COLO668 (cell line): ENCODE data around the gene ANKRD40CL.
"Not testable (repeated sequence)": the region's sequence is repeated elsewhere in the genome, so short reads cannot be mapped to it uniquely, and the experiment has no call there.

Source experiments
- DNase-seq: peaks from one replicate; lab custom pipeline; 2025; ENCODE audit not compliant: unreplicated experiment; lab: John Stamatoyannopoulos, UW

ANKRD40CL gene, protein sequence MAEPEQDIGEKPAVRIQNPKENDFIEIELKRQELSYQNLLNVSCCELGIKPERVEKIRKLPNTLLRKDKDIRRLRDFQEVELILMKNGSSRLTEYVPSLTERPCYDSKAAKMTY

DNA sequence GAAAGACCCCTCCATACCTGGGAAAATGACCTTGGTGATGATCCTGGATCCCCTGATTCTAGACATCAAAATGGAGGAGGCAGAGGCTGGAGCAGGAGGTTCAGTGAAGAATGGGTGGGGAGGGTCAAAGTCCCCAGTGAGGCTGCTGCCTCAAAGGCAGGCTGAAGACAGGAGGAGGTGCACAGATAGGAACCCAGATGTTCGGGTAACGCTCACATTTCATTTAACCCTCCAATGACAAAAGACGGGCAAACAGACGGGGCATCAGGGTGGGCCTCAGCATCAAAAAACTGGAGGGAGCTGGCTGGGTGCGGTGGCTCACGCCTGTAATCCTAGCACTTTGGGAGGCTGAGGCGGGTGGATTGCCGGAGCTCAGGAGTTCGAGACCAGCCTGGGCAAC is at the start of gene ANKRD40CL:
Gene ANKRD40CL, minus strand, starts transcription at position 73 of the 400 bp plus-strand sequence. CDS start 605 bp downstream, outside the sequence.
- DNase-seq = no peak

GRCh38 chr17:50816271-50816670 is 49.0 kb upstream of the ANKRD40CL start:
- no peak for DNase-seq

DNA sequence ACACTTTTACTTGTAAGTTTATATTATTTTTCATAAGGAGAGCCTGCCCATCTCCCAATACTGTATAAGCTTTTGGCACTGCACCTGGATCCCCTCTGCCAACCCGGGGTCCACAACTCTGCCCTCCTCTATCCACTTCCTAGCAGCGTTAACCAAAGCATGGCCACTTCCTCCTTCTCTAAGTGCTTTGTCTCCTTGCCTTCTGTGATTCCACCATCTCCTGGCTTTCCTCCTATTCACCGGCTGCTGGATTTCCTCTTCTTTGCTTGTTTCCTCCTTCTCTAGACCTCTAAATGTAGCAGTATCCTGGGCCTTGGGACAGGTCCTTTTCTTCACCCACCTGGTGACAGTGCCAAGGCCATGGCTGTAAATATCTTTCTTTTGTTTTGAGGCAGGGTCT is 48.1 kb upstream of the ANKRD40CL start:
- DNase-seq = no peak

GRCh38 chr17:50813583-50813982 is 46.3 kb upstream of the ANKRD40CL start:
- DNase-seq = no peak

- no peak for DNase-seq
These were observed 41.6 kb upstream of the ANKRD40CL start for GRCh38 chr17:50808888-50809287.

DNA sequence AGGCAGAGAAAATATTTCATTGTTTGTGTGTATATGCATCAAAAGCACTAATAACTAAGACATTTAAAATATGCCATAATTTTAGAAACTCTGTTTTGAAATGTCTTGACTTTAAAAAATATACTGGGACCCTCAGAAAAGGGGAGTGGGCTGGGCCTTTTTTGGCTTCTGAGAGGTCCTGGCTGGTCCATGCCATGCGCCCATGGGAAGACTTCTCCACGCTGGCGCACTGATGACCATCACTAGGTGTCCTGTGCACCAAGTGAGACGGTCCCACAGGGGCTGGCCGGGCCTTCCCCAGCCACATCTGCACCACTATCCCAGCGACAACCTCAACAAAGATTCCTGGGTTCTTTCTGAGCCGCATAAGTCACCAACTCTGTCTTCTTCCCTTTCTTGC is 41.1 kb upstream of the ANKRD40CL start:
- no peak for DNase-seq

- DNase-seq = no peak
These were observed 40.4 kb upstream of the ANKRD40CL start for GRCh38 chr17:50807675-50808074.

DNA sequence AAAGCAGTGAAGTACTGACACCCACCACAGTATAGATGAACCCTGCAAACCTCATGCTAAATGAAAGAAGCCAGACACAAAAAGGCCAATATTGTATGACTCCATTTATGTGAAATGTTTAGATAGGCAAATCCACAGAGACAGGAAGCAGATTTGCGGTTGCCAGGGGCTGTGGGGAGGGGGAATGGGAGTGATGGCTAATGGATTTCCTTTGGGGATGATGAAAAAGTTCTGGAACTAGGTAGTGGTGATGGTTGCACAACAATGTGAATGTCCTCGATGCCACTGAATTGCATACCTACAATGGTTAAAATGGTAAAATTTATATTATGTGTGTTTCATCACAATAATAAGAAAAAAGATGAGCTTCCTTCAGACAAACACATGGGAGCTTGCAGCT is 39.7 kb upstream of the ANKRD40CL start:
- no peak for DNase-seq

- DNase-seq = no peak
These were observed 38.9 kb upstream of the ANKRD40CL start for GRCh38 chr17:50806141-50806643.

DNA sequence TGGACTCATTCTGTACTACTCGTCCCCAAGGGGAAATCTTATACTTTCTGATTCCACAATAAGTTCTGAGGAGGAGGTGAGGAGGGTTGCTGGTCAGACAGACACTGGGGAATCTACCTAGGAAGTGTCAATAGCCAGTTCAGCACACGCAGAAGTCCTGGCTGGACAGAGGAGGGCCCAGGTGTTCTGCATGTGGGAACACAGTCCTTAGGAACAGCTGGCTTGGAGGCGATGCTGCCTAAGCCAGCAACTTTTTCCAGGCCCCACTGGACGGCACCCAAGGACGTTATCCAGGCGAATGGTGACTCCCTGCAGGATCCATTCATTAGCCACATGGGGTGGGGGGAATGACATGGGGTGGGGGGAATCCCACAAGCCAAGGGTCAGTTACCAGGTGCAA is 38.2 kb upstream of the ANKRD40CL start:
- no peak for DNase-seq

- not testable (repeated sequence) for DNase-seq
These were observed 37.6 kb upstream of the ANKRD40CL start for GRCh38 chr17:50804749-50805475.

DNA sequence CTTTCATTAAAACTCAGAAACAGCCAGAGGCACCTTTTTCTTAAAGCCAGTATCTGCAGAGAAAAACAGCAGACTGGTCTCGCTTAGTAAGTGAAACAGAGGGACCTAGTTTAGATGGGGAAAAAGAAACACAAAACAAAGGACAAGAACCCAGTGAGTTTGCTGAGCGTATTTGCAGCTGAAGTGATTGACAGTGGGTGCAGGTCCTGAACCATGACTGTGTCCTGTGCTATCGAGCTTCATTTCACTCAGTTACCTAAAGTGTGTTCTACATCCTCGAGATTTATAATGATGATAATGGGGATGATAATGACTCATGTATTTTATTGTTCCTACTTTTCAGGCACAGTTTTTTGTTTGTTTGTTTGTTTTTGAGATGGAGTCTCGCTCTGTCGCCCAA is 36.4 kb upstream of the ANKRD40CL start:
- DNase-seq = no peak

GRCh38 chr17:50802609-50803571 is 35.6 kb upstream of the ANKRD40CL start:
- no peak for DNase-seq

DNA sequence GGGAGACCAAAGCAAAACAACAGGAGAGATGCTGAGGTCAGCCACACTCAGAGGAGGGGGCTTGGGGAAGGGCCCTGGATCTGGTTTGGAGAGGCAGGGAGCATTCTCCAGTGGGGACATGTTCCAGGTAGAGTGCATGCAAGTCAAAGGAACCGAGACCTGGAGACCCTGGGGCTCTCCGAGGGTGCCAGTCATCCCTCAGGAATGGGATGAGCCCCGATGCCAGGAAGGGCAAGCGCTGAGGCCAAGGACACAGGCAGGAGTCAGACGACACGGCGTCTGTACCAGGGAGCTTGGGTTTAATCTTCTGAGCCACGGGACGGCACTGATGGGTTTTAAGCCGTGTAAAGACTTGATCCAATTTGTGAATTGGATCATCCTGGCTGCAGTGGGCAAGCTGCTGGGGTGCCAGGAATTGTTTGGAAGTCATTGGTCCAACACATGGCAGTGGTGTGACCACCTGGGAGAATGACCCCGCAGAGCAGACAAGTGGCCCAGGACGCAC is 32.9 kb upstream of the ANKRD40CL start:
- DNase-seq = no peak

DNA sequence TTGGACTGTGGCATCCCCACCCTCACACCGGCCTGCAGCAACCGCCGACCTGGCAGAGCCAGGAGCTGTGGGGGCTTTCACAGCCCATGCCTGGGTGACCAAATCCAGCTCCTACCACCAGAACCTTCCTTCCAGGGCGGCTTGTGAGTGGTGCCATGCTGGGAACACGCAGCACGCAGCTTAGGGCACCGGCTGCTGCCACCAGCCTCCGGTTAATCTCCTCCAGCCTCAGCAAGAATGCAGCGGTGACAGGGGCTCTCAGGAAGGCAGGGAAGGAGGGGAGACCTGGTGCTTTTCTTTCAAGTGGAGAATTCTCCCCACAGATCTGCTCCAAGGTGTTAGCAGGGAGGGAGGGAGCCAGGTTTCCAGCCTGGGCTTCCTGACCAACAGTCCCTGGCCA is 32.3 kb upstream of the ANKRD40CL start:
- DNase-seq = no peak

GRCh38 chr17:50798424-50799288 is 31.3 kb upstream of the ANKRD40CL start:
- DNase-seq = no peak

DNA sequence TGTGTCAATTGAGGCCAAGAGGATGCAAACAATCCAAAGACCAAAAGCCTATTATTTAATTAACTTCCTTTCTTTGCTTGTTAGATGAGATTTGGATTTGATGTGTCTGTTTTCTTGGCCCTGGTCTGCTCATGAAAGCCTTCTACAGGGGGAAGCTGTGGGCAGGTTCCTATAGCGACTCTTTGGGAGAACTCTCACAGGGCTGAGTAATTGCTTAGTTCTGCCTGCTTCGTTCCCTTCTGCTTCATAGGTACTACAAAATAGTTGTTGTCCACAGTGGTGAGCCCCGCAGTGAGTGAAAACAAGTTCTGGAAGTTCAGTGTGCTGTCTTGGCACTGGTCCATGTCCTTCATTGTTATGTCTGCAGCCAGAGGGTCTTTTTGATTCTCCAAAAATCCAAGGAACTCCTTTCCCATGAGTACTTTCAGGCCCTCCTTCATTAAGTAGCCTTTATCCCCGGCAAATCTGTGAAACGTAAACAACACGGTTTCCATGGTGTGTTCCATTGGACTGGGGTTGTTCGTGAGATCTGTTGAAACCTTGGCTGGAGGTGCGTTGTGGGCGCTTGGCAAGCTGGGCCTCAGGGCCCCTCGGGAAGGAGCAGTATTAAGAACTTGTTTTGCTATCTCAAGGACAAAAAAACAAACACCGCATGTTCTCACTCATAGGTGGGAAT is 30.0 kb upstream of the ANKRD40CL start:
- DNase-seq = no peak

DNA sequence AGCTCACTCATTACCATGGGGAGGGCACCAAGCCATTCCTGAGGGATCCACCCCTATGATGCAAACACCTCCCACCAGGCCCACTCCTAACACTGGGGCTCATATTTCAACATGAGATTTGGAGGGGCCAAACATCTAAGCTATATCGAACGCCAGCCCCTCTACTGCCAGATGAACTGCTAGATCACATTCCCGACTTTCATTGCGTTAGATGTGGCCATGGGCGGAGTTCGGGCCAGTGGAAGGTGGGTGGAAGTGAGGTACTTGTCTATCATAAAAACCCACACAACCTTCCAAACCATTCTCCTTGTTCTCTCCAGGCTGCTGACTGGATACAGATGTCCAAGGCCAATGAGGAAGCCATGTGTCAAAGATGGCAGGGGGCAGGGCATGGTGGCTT is 27.0 kb upstream of the ANKRD40CL start:
- DNase-seq = no peak

GRCh38 chr17:50793007-50793406 is 25.7 kb upstream of the ANKRD40CL start:
- no peak for DNase-seq

GRCh38 chr17:50792132-50792531 is 24.8 kb upstream of the ANKRD40CL start:
- no peak for DNase-seq
